Measurements from ENCODE around the gene HSPA1B. TPM values are rescaled to one million over a fixed set of nuclear protein-coding genes. Genes with fewer than 3 reads are reported as not detected.

The HSPA1B gene
- total RNA-seq, 4 donors from 2014 or later = 378 to 549 (median 420) TPM

DNA sequence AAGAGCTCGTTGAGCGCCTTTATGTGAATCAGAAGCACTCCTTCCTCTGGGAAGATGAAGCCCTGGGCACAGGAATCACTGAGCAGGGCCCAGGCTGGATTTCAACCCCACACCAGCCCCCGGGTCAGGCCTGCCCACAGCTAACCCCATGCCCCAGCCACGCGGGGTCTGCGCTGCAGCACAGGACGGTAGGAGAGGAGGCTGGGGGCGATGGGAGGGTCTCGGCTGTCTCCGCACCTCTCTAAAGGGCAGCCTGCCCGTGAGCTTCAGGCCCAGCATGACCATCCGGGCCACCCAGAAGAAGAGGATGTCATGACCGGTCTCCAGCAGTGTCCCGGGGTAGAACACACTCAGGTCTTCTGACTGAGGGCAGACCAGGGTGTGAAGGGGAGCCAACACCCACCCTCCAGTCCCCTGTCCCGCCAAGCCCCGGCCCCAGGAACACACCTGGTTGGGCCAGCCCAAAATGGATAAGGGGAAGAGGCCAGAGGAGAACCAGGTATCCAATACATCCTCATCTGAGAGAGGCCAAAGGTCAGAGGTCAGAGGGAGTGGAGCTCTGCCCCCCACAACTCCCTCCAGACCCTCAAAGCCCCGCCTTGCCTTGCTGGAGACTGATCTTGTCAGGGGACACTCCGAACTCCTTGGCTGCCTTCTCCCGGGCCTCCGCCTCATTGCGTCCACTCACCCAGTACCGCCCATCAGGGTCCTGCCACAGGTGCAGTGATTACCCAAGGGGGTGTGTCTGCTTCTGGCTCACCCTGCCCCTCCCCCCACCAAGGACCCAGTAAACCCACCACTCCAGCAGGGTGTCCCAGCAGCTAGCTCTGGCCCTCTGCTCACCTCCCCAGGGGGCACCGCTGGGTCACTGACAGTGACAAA lies 46.1 kb upstream of the HSPA1B start:
- no peak overlapping the region for H3K4me3 ChIP-seq (ENCODE audit: low read depth, poor library complexity, severe bottlenecking)
- DNase-seq (ENCODE audit: low spot score in 2 of 2) = no peak
- TF ChIP-seq, protein P1, sequence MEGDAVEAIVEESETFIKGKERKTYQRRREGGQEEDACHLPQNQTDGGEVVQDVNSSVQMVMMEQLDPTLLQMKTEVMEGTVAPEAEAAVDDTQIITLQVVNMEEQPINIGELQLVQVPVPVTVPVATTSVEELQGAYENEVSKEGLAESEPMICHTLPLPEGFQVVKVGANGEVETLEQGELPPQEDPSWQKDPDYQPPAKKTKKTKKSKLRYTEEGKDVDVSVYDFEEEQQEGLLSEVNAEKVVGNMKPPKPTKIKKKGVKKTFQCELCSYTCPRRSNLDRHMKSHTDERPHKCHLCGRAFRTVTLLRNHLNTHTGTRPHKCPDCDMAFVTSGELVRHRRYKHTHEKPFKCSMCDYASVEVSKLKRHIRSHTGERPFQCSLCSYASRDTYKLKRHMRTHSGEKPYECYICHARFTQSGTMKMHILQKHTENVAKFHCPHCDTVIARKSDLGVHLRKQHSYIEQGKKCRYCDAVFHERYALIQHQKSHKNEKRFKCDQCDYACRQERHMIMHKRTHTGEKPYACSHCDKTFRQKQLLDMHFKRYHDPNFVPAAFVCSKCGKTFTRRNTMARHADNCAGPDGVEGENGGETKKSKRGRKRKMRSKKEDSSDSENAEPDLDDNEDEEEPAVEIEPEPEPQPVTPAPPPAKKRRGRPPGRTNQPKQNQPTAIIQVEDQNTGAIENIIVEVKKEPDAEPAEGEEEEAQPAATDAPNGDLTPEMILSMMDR (IDR thresholded peaks at IDR 0.05) = no peak
- no peak for TF ChIP-seq POLR2A (IDR thresholded peaks at IDR 0.05)
- intact Hi-C loops (cut with DNase I; ENCODE audit: low total_unique reads) = no loop called here
- WGBS, 2 donors = 94% methylated on average over 18 to 23 of the region's 23 CpGs

DNA sequence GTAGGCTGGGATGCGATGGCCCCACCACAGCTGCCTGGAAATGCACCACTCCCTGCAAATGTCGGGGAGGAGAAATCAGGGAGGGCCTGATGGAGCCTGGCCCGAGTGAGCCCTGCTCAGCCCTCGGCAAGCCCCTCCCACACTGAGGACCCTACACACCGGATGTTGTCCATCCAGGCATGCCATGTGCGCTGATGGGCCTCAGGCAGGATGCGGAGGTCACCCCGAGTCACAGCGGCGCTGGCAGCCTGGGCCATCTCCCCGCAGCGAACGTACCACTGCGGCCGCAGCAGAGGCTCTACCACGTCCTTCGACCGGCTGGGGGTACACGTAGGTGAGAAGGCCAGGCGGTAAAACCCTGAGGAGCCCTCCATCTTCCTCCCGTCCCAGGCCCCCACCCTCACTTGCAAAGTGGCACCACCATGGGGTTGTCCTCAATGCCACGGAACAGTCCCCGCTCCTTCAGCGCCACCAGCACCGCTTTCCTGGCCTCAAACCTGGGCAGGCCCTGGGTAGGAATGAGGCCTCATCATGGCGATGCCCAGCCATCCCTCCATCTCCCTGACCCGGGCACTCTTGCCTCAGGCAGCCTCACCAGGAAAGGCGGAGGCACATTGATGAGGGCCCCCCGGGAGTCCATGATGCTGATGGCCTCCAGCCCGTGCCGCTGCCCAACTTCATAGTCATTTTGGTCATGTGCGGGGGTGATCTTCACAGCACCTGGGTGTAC lies 45.2 kb upstream of the HSPA1B start:
- 94 to 95% methylated on average over 28 to 32 of the region's 32 CpGs for WGBS, 2 donors
- intact Hi-C loops (cut with DNase I; ENCODE audit: low total_unique reads) = no loop called here

DNA sequence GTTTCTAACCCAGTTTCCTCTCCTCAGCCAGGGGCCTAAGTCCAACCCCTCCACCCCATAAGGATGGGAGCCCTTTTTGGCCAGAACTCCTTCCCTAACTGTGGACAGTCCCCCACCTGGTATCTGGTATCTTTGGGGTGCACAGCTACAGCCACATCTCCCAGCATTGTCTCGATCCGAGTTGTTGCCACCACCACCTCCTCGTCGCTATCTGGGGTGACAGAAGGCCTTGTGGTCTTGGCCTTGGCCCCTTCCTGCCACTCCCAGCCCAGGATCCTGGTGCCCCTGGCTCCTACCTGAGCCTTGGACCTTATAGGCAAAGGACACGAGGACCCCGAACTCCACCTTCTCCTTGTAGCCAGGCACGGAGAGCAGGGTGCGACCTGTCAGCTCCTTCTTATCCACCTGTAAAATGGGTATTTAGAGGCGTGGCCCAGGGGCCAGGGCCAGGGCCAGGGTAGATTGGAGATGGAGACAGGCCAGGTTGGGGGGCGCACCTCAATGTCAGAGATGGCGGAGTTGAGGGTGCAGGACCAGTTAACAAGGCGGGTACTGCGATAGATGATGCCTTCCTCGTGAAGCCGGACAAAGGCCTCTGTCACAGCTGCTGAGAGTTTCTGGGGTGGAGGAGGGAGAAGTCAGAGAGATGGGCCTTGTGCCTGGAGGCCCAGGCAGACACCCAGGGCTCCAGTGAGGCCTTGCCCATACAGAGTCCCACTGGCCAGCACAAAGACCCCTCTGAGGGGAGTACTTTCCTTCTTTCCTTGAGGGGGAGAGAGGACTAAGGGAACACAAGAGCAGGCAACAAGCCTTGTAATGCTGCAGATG lies 43.2 kb upstream of the HSPA1B start:
- TF ChIP-seq, protein P1 (IDR thresholded peaks at IDR 0.05) = no peak
- no peak for TF ChIP-seq POLR2A (IDR thresholded peaks at IDR 0.05)
- DNase-seq (ENCODE audit: low spot score in 2 of 2) = no peak
- intact Hi-C loops (cut with DNase I; ENCODE audit: low total_unique reads) = no loop called here
- 94 to 97% methylated on average over 15 of the region's 15 CpGs for WGBS, 2 donors
- no peak overlapping the region for H3K4me3 ChIP-seq (ENCODE audit: low read depth, poor library complexity, severe bottlenecking)

More for the DNA sequence above, 45.2 kb upstream of the HSPA1B start:
- no peak for DNase-seq (ENCODE audit: low spot score in 2 of 2)
- no peak for TF ChIP-seq POLR2A (IDR thresholded peaks at IDR 0.05)
- TF ChIP-seq, protein P1 (IDR thresholded peaks at IDR 0.05) = no peak
- no peak overlapping the region for H3K4me3 ChIP-seq (ENCODE audit: low read depth, poor library complexity, severe bottlenecking)

DNA sequence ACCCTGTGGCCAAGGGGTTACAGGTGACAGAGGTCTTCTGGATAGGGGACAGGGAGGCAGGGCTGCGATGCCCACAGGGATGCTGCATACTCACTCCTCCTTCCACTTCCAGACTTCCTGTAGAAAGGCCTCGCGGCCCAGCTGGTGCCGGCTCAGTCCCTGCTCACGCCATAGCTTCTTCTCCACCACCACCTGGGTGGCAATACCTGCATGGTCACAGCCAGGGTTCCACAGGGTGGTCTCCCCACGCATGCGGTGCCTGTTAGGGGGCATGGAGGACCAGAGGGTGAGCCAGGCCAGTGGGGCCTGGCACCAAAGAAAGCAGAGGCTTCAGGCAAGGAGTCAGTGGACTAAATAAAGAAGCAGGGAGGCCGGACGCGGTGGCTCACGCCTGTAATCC lies 42.1 kb upstream of the HSPA1B start:
- 94 to 98% methylated on average over 11 of the region's 11 CpGs for WGBS, 2 donors
- DNase-seq (ENCODE audit: low spot score in 2 of 2) = no peak

More for the DNA sequence above, 42.1 kb upstream of the HSPA1B start:
- intact Hi-C loops (cut with DNase I; ENCODE audit: low total_unique reads) = no loop called here
- no peak for TF ChIP-seq POLR2A (IDR thresholded peaks at IDR 0.05)
- TF ChIP-seq, protein P1 (IDR thresholded peaks at IDR 0.05) = no peak
- H3K4me3 ChIP-seq (ENCODE audit: low read depth, poor library complexity, severe bottlenecking) = no peak overlapping the region

Measured in lower leg skin (tissue), 4 donors.